HepG2 (cell line): Measurements from ENCODE around the gene BATF3. TPM values are rescaled to one million over a fixed set of nuclear protein-coding genes. Genes with fewer than 3 reads are reported as not detected.

ENCODE experiments used
- AKAP8 ChIP-seq: sonication (generic); formaldehyde crosslinking; IDR thresholded peaks from 2 replicates; pipeline ENCODE4 v1.5.1; 2020; ENCODE audit warnings: mild to moderate bottlenecking, missing genetic modification reagents
- ELF3 ChIP-seq: IDR thresholded peaks from 2 replicates; pipeline ENCODE4 v1.6.1; 2016; ENCODE audit warnings: missing genetic modification reagents, missing compliant biosample characterization
- GABPA ChIP-seq, 2 experiments: IDR thresholded peaks; 2 replicates each; pipeline ENCODE4 v1.6.1; 2011 to 2016; ENCODE audit warnings: low read depth in 2 of 2, low read length in 1 of 2, missing biosample characterization in 1 of 2, missing genetic modification characterization in 1 of 2
- GLI4 ChIP-seq: sonication (generic); formaldehyde crosslinking; IDR thresholded peaks from 2 replicates; pipeline ENCODE4 v1.5.1; 2020; ENCODE audit warnings: missing genetic modification reagents, mild to moderate bottlenecking, moderate library complexity, borderline replicate concordance
- HOXA9 ChIP-seq: sonication (generic); formaldehyde crosslinking; IDR thresholded peaks from 2 replicates; pipeline ENCODE4 v1.8.1; 2022; ENCODE audit warnings: missing genetic modification reagents, mild to moderate bottlenecking, moderate library complexity, borderline replicate concordance
- KMT2A ChIP-seq: sonication (generic); formaldehyde crosslinking; IDR thresholded peaks from 2 replicates; pipeline ENCODE4 v1.4.0; 2020; ENCODE audit warnings: missing genetic modification reagents
- MED8 ChIP-seq: sonication (generic); formaldehyde crosslinking; IDR thresholded peaks from 2 replicates; pipeline ENCODE4 v1.8.1; 2023; ENCODE audit warnings: mild to moderate bottlenecking, missing genetic modification reagents; ENCODE audit not compliant: insufficient replicate concordance
- PAWR ChIP-seq: sonication (generic); formaldehyde crosslinking; IDR thresholded peaks from 2 replicates; pipeline ENCODE4 v1.4.0; 2020; ENCODE audit warnings: missing genetic modification reagents, mild to moderate bottlenecking, borderline replicate concordance
- PHF21A ChIP-seq: sonication (generic); formaldehyde crosslinking; IDR thresholded peaks from 2 replicates; pipeline ENCODE4 v1.5.0; 2020; ENCODE audit warnings: mild to moderate bottlenecking, missing genetic modification reagents
- POLR2G ChIP-seq: fragments of 200-400 bp; formaldehyde crosslinking; IDR thresholded peaks from 2 replicates; pipeline ENCODE4 v1.6.1; 2018; ENCODE audit warnings: mild to moderate bottlenecking, low read depth, low read length, moderate library complexity
- RBAK ChIP-seq: sonication (generic); formaldehyde crosslinking; IDR thresholded peaks from 2 replicates; pipeline ENCODE4 v1.5.1; 2020; ENCODE audit warnings: mild to moderate bottlenecking, missing genetic modification reagents
- TARDBP ChIP-seq: sonication (generic); formaldehyde crosslinking; IDR thresholded peaks from 2 replicates; pipeline ENCODE4 v1.8.0; 2022; ENCODE audit warnings: mild to moderate bottlenecking, missing genetic modification reagents
- TMF1 ChIP-seq: sonication (generic); formaldehyde crosslinking; IDR thresholded peaks from 2 replicates; pipeline ENCODE4 v1.8.1; 2022; ENCODE audit warnings: low read depth, missing genetic modification reagents
- ZFP41 ChIP-seq: sonication (generic); formaldehyde crosslinking; IDR thresholded peaks from 2 replicates; pipeline ENCODE4 v1.4.0; 2020; ENCODE audit warnings: mild to moderate bottlenecking, missing genetic modification reagents, borderline replicate concordance
- ZNF367 ChIP-seq: sonication (generic); formaldehyde crosslinking; IDR thresholded peaks from 2 replicates; pipeline ENCODE4 v1.4.0; 2020; ENCODE audit warnings: missing genetic modification reagents, borderline replicate concordance
- ZNF564 ChIP-seq: sonication (generic); formaldehyde crosslinking; IDR thresholded peaks from 2 replicates; pipeline ENCODE4 v1.8.1; 2023; ENCODE audit warnings: mild to moderate bottlenecking, missing genetic modification reagents
- ZNF605 ChIP-seq: sonication (generic); formaldehyde crosslinking; IDR thresholded peaks from 2 replicates; pipeline ENCODE4 v1.8.0; 2022; ENCODE audit warnings: mild to moderate bottlenecking, missing genetic modification reagents
- ZNF629 ChIP-seq: sonication (generic); formaldehyde crosslinking; conservative IDR thresholded peaks from 2 replicates; pipeline ENCODE4 v1.5.0; 2020; ENCODE audit warnings: missing genetic modification reagents
- ZNF652 ChIP-seq: IDR thresholded peaks from 2 replicates; pipeline ENCODE4 v1.6.1; 2016; ENCODE audit warnings: low read depth, borderline replicate concordance
- ZNF7 ChIP-seq: IDR thresholded peaks from 2 replicates; pipeline ENCODE4 v1.6.1; 2016; ENCODE audit warnings: missing biosample characterization, missing genetic modification reagents
- ZNF775 ChIP-seq: sonication (generic); formaldehyde crosslinking; IDR thresholded peaks from 2 replicates; pipeline ENCODE4 v1.4.0; 2020; ENCODE audit warnings: missing genetic modification reagents, mild to moderate bottlenecking, moderate library complexity, borderline replicate concordance
- polyA plus RNA-seq, 8 experiments: library from polyadenylated mRNA; depleted of rRNA in 3 of 8; stranded (reverse) in 7 of 8; unstranded in 1 of 8; fragments of >200 nt; fragmentation: Illumina TruSeq in 4 of 8; extraction: Trizol in 4 of 8; gene quantifications; 2 replicates each; pipeline versions ENCODE4 v1.2.1 to v1.2.3, GENCODE V29; 2011 to 2016; ENCODE audit warnings: low read depth in 4 of 8, missing spikeins in 1 of 8, mixed read lengths in 1 of 8; ENCODE audit not compliant: insufficient read depth in 1 of 8
- total RNA-seq, 5 experiments: library from RNA; depleted of rRNA; stranded (reverse); fragments of >200 nt; fragmentation: Illumina TruSeq; extraction: Trizol; gene quantifications; 2 replicates each; pipeline ENCODE4 v1.2.3, GENCODE V29; 2016; ENCODE audit warnings: low read depth in 1 of 5
- TF ChIP-seq, protein P1 (sequence below): sonication (generic); formaldehyde crosslinking; conservative IDR thresholded peaks from 2 replicates; pipeline ENCODE4 v1.8.1; 2023; ENCODE audit warnings: missing genetic modification reagents
- TF ChIP-seq, protein P2 (sequence below): sonication (generic); formaldehyde crosslinking; IDR thresholded peaks from 2 replicates; pipeline ENCODE4 v1.5.0; 2020; ENCODE audit warnings: missing genetic modification reagents, mild to moderate bottlenecking, borderline replicate concordance
- TF ChIP-seq, protein P3 (sequence below): IDR thresholded peaks from 2 replicates; pipeline ENCODE4 v1.6.1; 2018; ENCODE audit warnings: missing genetic modification reagents
- TF ChIP-seq, protein P4 (sequence below): conservative IDR thresholded peaks from 2 replicates; pipeline ENCODE4 v1.6.1; 2018; ENCODE audit warnings: missing genetic modification reagents
- TF ChIP-seq, protein P5 (sequence below): sonication (generic); formaldehyde crosslinking; IDR thresholded peaks from 2 replicates; pipeline ENCODE4 v1.4.0; 2020; ENCODE audit warnings: missing genetic modification reagents

Gene BATF3
- total and polyA plus RNA-seq, 2 of the 13 experiments (the other 11 are each of a cell fraction or from before 2014, with no cell fraction given), result 0.13 TPM; not detected in 1

DNA sequence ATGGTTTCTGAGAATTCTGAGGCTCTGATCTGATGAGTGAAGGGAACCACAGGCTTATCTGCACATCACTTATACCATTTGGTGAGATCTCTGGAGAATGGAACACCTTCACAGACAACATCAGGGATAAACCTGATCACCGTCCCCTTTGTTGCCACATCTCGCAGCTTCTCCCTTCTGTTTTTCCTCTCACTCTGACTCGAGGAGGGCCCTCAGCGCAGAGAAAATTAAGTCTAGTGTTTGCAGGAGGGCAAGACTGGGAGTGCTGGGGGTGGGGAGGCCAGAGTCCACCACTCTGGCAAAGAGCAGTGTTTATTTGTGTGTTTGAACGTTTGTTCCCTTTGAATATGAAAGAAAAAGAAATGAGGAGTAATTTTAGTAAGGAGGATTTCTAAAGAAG, 29.0 kb upstream of the BATF3 start (continued):
- TF ChIP-seq ZNF775 (CRISPR knock-in tag), result peak; percentile 94
- no peak; the same call in 1 of the 2 replicates for TF ChIP-seq ZNF652 (CRISPR knock-in tag)
- no peak; the same call in 1 of the 2 replicates for TF ChIP-seq PHF21A (CRISPR knock-in tag)
- TF ChIP-seq ZNF7 (CRISPR knock-in tag), result no peak
- peak; percentile 45; the same call in 1 of the 2 replicates for TF ChIP-seq POLR2G
- TF ChIP-seq ZNF629, result no peak
- TF ChIP-seq, protein P1, sequence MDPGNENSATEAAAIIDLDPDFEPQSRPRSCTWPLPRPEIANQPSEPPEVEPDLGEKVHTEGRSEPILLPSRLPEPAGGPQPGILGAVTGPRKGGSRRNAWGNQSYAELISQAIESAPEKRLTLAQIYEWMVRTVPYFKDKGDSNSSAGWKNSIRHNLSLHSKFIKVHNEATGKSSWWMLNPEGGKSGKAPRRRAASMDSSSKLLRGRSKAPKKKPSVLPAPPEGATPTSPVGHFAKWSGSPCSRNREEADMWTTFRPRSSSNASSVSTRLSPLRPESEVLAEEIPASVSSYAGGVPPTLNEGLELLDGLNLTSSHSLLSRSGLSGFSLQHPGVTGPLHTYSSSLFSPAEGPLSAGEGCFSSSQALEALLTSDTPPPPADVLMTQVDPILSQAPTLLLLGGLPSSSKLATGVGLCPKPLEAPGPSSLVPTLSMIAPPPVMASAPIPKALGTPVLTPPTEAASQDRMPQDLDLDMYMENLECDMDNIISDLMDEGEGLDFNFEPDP (CRISPR knock-in tag), result no peak
- no peak for TF ChIP-seq GABPA (IDR thresholded peaks at IDR 0.05; ENCODE audit: low read depth, low read length)
- 0 out of 2 replicates have a peak, but pooled peaks have one; percentile 9 for TF ChIP-seq GABPA (CRISPR knock-in tag; IDR thresholded peaks at IDR 0.05; ENCODE audit: low read depth)
- TF ChIP-seq, protein P2, sequence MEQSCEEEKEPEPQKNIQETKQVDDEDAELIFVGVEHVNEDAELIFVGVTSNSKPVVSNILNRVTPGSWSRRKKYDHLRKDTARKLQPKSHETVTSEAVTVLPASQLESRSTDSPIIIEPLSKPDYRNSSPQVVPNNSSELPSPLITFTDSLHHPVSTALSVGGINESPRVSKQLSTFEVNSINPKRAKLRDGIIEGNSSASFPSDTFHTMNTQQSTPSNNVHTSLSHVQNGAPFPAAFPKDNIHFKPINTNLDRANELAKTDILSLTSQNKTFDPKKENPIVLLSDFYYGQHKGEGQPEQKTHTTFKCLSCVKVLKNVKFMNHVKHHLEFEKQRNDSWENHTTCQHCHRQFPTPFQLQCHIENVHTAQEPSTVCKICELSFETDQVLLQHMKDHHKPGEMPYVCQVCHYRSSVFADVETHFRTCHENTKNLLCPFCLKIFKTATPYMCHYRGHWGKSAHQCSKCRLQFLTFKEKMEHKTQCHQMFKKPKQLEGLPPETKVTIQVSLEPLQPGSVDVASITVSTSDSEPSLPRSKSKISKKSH, result no peak
- TF ChIP-seq AKAP8 (CRISPR knock-in tag), result no peak
- TF ChIP-seq MED8, result no peak
- TF ChIP-seq ZNF367, result no peak
- no peak for TF ChIP-seq RBAK (CRISPR knock-in tag)
- no peak for TF ChIP-seq GLI4 (CRISPR knock-in tag)
- TF ChIP-seq ELF3 (CRISPR knock-in tag), result peak; percentile 63
- TF ChIP-seq KMT2A, result 0 out of 2 replicates have a peak, but pooled peaks have one; percentile 40
- TF ChIP-seq TARDBP, result peak; percentile 43; the same call in 1 of the 2 replicates
- no peak for TF ChIP-seq HOXA9 (CRISPR knock-in tag)
- TF ChIP-seq, protein P3, sequence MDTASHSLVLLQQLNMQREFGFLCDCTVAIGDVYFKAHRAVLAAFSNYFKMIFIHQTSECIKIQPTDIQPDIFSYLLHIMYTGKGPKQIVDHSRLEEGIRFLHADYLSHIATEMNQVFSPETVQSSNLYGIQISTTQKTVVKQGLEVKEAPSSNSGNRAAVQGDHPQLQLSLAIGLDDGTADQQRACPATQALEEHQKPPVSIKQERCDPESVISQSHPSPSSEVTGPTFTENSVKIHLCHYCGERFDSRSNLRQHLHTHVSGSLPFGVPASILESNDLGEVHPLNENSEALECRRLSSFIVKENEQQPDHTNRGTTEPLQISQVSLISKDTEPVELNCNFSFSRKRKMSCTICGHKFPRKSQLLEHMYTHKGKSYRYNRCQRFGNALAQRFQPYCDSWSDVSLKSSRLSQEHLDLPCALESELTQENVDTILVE, result 0 out of 2 replicates have a peak, but pooled peaks have one; percentile 16
- no peak for TF ChIP-seq ZFP41 (CRISPR knock-in tag)
- no peak for TF ChIP-seq PAWR (CRISPR knock-in tag)
- 0 out of 2 replicates have a peak, but pooled peaks have one; percentile 28 for TF ChIP-seq ZNF605
- TF ChIP-seq, protein P4, sequence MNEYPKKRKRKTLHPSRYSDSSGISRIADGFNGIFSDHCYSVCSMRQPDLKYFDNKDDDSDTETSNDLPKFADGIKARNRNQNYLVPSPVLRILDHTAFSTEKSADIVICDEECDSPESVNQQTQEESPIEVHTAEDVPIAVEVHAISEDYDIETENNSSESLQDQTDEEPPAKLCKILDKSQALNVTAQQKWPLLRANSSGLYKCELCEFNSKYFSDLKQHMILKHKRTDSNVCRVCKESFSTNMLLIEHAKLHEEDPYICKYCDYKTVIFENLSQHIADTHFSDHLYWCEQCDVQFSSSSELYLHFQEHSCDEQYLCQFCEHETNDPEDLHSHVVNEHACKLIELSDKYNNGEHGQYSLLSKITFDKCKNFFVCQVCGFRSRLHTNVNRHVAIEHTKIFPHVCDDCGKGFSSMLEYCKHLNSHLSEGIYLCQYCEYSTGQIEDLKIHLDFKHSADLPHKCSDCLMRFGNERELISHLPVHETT (CRISPR knock-in tag), result peak; percentile 47; the same call in 1 of the 2 replicates
- TF ChIP-seq, protein P5, sequence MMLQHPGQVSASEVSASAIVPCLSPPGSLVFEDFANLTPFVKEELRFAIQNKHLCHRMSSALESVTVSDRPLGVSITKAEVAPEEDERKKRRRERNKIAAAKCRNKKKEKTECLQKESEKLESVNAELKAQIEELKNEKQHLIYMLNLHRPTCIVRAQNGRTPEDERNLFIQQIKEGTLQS (CRISPR knock-in tag), result no peak
- TF ChIP-seq ZNF564 (CRISPR knock-in tag), result no peak
- TF ChIP-seq TMF1 (CRISPR knock-in tag), result no peak
